ENCODE data around the gene STUB1.

The STUB1 gene

DNA sequence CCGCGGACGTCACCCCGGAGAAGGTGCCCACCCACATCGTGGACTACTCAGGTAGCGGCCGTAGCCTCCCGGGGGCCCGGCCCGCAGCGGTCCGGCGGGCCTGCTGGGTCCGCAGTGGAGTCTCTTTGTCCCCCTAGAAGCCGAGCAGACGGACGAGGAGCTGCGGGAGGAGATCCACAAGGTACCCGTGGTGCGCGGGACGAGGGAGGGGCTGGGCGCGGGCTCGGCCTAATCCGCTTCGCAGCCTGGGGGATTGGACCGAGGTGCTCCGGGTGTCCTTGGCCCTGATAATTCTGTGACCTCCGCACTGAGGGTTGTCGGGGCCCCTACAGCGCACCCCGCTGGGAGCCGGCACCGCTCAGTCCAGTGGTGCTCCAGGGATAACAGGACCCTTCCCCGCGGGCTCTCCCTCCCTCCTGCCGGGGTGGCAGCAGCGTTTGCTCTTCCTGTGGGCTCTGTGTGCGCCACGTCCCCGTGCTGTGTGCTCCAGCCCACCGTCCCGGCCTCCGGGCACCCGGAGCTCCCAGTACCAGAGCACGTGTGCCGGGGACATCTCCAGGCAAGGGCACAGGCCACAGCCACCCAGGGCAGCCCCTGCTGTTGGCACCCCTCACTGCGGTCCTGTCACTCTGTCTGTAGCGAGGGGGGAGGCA lies 11.6 kb upstream of the STUB1 start:
- TF ChIP-seq REST (IDR thresholded peaks at IDR 0.05; ENCODE audit: low read depth): no peak
- no peak for TF ChIP-seq RAD21 (IDR thresholded peaks at IDR 0.05; ENCODE audit: low read depth)
- no peak for TF ChIP-seq ZBTB7A (IDR thresholded peaks at IDR 0.05; ENCODE audit: low read depth)
- no peak for TF ChIP-seq YY1 (IDR thresholded peaks at IDR 0.05; ENCODE audit: low read depth)
- TF ChIP-seq CREB1 (IDR thresholded peaks at IDR 0.05; ENCODE audit: low read depth): no peak
- TF ChIP-seq CEBPB (IDR thresholded peaks at IDR 0.05): no peak
- TF ChIP-seq TCF12 (IDR thresholded peaks at IDR 0.05; ENCODE audit: low read depth): no peak
- TF ChIP-seq TEAD4 (IDR thresholded peaks at IDR 0.05): no peak
- no peak for TF ChIP-seq TAF1 (IDR thresholded peaks at IDR 0.05; ENCODE audit: low read depth)
- TF ChIP-seq, protein P1, sequence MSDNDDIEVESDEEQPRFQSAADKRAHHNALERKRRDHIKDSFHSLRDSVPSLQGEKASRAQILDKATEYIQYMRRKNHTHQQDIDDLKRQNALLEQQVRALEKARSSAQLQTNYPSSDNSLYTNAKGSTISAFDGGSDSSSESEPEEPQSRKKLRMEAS (IDR thresholded peaks at IDR 0.05): no peak
- TF ChIP-seq EP300 (IDR thresholded peaks at IDR 0.05; ENCODE audit: borderline replicate concordance): no peak
- no peak for TF ChIP-seq FOXM1 (IDR thresholded peaks at IDR 0.05; ENCODE audit: borderline replicate concordance, low read depth)
- no peak for TF ChIP-seq NFIC (IDR thresholded peaks at IDR 0.05)
- TF ChIP-seq, protein P2, sequence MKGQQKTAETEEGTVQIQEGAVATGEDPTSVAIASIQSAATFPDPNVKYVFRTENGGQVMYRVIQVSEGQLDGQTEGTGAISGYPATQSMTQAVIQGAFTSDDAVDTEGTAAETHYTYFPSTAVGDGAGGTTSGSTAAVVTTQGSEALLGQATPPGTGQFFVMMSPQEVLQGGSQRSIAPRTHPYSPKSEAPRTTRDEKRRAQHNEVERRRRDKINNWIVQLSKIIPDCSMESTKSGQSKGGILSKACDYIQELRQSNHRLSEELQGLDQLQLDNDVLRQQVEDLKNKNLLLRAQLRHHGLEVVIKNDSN (IDR thresholded peaks at IDR 0.05): no peak
- TF ChIP-seq EGR1 (IDR thresholded peaks at IDR 0.05): no peak

- TF ChIP-seq EGR1 (IDR thresholded peaks at IDR 0.05) (no peak), FOXM1 (IDR thresholded peaks at IDR 0.05; ENCODE audit: borderline replicate concordance, low read depth) (no peak)
Measured at GRCh38 chr16:669666-670065, 10.5 kb upstream of the STUB1 start.

DNA sequence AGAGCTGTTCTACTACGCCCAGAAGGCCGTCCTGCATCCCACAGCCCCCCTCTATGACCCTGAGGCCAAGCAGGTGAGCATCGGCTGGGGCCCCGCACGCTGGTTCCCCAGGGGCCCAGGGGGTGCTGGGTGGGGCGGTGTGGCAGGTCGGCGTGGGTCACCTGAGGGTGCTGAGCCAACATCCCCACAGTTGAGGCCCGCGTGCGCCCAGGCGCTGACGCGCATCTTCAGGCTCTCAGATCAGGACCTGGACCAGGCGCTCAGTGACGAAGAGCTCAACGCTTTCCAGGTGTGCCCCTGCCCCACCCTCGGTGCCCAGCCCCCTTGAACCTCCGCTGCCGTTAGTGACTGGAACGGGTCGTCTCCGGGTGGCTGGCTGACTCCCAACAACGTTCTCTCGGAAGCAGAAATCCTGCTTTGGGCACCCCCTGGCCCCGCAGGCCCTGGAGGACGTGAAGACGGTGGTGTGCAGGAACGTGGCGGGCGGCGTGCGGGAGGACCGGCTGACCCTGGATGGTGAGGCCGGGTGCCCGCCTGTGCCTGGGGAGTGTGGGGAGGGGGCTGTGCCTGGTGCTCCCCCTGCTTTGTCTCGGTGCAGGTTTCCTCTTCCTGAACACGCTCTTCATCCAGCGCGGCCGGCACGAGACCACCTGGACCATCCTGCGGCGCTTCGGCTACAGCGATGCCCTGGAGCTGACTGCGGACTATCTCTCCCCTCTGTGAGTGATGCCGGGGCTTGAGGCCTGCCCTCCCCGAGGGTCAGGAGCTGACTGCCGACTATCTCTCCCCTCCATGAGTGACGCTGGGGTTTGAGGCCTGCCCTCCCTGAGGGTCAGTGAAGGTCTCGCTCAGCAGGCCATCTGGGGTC lies 9.5 kb upstream of the STUB1 start:
- TF ChIP-seq CEBPB (IDR thresholded peaks at IDR 0.05): no peak

- TF ChIP-seq TAF1 (IDR thresholded peaks at IDR 0.05; ENCODE audit: low read depth): no peak
- no peak for TF ChIP-seq EP300 (IDR thresholded peaks at IDR 0.05; ENCODE audit: borderline replicate concordance)
- no peak for TF ChIP-seq CEBPB (IDR thresholded peaks at IDR 0.05)
- TF ChIP-seq EGR1 (IDR thresholded peaks at IDR 0.05): no peak
- no peak for TF ChIP-seq FOXM1 (IDR thresholded peaks at IDR 0.05; ENCODE audit: borderline replicate concordance, low read depth)
- TF ChIP-seq NFIC (IDR thresholded peaks at IDR 0.05): 0 out of 2 replicates have a peak, but pooled peaks have one; percentile 18
- no peak for TF ChIP-seq YY1 (IDR thresholded peaks at IDR 0.05; ENCODE audit: low read depth)
- TF ChIP-seq CREB1 (IDR thresholded peaks at IDR 0.05; ENCODE audit: low read depth): no peak
- TF ChIP-seq ZBTB7A (IDR thresholded peaks at IDR 0.05; ENCODE audit: low read depth): no peak
Measured at GRCh38 chr16:671353-672131, 8.7 kb upstream of the STUB1 start.

DNA sequence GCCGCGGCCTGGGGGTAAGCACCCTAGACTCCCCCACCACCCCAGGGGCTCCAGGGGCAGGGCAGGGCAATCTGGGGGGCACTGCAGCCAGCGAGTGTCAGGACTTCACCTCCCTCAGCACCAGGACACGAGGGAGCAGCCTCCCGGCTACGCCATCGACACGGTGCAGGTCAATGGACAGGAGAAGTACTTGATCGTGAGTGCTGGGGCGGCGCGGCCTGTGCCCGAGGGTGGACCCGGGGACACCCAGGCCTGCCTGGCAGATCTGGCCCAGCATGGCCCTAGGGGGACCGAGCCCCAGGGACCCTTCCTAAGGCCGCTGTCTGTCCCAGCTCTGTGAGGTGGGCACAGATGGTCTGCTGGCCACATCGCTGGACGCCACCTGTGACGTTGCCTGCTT lies 7.8 kb upstream of the STUB1 start:
- TF ChIP-seq EGR1 (IDR thresholded peaks at IDR 0.05): no peak
- TF ChIP-seq RAD21 (IDR thresholded peaks at IDR 0.05; ENCODE audit: low read depth): no peak
- no peak for TF ChIP-seq CREB1 (IDR thresholded peaks at IDR 0.05; ENCODE audit: low read depth)

DNA sequence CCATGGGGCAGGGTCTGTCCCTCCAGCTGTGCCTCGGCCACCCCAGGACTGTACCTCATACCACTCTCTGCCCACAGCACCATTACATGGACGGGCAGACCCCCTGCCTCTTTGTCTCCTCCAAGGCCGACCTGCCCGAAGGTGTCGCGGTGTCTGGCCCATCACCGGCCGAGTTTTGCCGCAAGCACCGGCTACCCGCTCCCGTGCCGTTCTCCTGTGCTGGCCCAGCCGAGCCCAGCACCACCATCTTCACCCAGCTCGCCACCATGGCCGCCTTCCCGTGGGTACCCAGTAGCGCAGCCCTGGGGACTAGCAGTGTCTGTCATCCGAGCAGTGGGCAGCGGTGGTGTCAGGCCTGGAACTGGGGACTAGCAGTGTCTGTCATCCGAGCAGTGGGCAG lies 7.4 kb upstream of the STUB1 start:
- TF ChIP-seq ZBTB7A (IDR thresholded peaks at IDR 0.05; ENCODE audit: low read depth) (no peak), CEBPB (IDR thresholded peaks at IDR 0.05) (no peak), REST (IDR thresholded peaks at IDR 0.05; ENCODE audit: low read depth) (no peak), CREB1 (IDR thresholded peaks at IDR 0.05; ENCODE audit: low read depth) (no peak), EP300 (IDR thresholded peaks at IDR 0.05; ENCODE audit: borderline replicate concordance) (no peak)
- TF ChIP-seq, protein P1 (IDR thresholded peaks at IDR 0.05): no peak
- TF ChIP-seq, protein P2 (IDR thresholded peaks at IDR 0.05): no peak

All from Ishikawa (cell line).